Esophagus squamous epithelium (tissue), 5 donors: ENCODE results near the gene KAT6B. TPM values are rescaled to one million over a fixed set of nuclear protein-coding genes. Genes with fewer than 3 reads are reported as not detected.

Experiments
- DNase-seq: peaks from one replicate; lab custom pipeline; 2025; lab: John Stamatoyannopoulos, UW
- H3K27ac ChIP-seq, 4 donors: fragments of 200-600 bp; sonication (generic); one replicate each; pipeline ENCODE4 v1.5.1; 2016 to 2019; ENCODE audit warnings: mild to moderate bottlenecking in 1 of 4
- H3K27me3 ChIP-seq, 4 donors: fragments of 200-600 bp; sonication (generic); 1 replicate in 3 of 4; 2 replicates in 1 of 4; pipeline versions ENCODE4 v1.5.1 to v1.6.0; 2017 to 2021; ENCODE audit warnings: antibody characterized with exemption in 1 of 4
- H3K36me3 ChIP-seq, 3 donors: fragments of 200-600 bp; sonication (generic); one replicate each; pipeline ENCODE4 v1.5.1; 2016 to 2019
- H3K4me1 ChIP-seq, 3 donors: fragments of 200-600 bp; sonication (generic); one replicate each; pipeline ENCODE4 v1.5.1; 2017 to 2019
- H3K4me3 ChIP-seq, 4 donors: fragments of 200-600 bp; sonication (generic); 1 replicate in 3 of 4; 2 replicates in 1 of 4; pipeline ENCODE4 v1.5.1; 2016 to 2019; ENCODE audit warnings: mild to moderate bottlenecking in 2 of 4, moderate library complexity in 1 of 4
- H3K9me3 ChIP-seq, 3 donors: fragments of 200-600 bp; sonication (generic); one replicate each; pipeline ENCODE4 v1.5.1; 2016 to 2019
- POLR2A ChIP-seq, 4 donors: fragments of 450-650 bp; IDR thresholded peaks; one replicate each; pipeline ENCODE4 v1.6.1; 2017; ENCODE audit warnings: antibody characterized with exemption in 4 of 4, mild to moderate bottlenecking in 4 of 4, moderate library complexity in 3 of 4
- WGBS, 2 donors: methylation state at CpG; one replicate each; pipeline ENCODE4 v1.1.5; 2018; 5-methylcytosine and 5-hydroxymethylcytosine counted together
- intact Hi-C: fragments of 100-400 bp; cut with DNase I; formaldehyde crosslinking; loops from one replicate; pipeline ENCODE4 v1.15.0; 2022
- total RNA-seq, 4 donors: library from RNA; depleted of rRNA; stranded (reverse); fragments of >200 nt; gene quantifications; one replicate each; pipeline ENCODE4 v1.1.0, GENCODE V29; 2016
- TF ChIP-seq, protein P1 (sequence below), 6 experiments: fragments of 450-650 bp in 4 of 6; fragments of 200-600 bp in 2 of 6; sonication (generic) in 2 of 6; IDR thresholded peaks; one replicate each; pipeline ENCODE4 v1.5.1; 2016 to 2019; ENCODE audit warnings: antibody characterized with exemption in 6 of 6, mild to moderate bottlenecking in 4 of 6, moderate library complexity in 4 of 6
- donor health status: DM: yes; HTN: yes; CAD: no.

Gene KAT6B
- total RNA-seq, 4 donors from 2014 or later = 13.1 to 48.8 (median 22.4) TPM

- H3K36me3 ChIP-seq = no peaks in the 10 kb centered on the region
- intact Hi-C loops = no loop called here
- H3K4me1 ChIP-seq = peaks cover 0 to 40% (median 0%) of the 10 kb centered on the region in 3 donors
- WGBS, 2 donors = 86 to 88% methylated on average over 5 to 7 of the region's 7 CpGs
- no peaks in the 10 kb centered on the region for H3K9me3 ChIP-seq
- no peak overlapping the region for H3K4me3 ChIP-seq
- H3K27ac ChIP-seq = no peak overlapping the region
- no peak for DNase-seq
- TF ChIP-seq, protein P1, sequence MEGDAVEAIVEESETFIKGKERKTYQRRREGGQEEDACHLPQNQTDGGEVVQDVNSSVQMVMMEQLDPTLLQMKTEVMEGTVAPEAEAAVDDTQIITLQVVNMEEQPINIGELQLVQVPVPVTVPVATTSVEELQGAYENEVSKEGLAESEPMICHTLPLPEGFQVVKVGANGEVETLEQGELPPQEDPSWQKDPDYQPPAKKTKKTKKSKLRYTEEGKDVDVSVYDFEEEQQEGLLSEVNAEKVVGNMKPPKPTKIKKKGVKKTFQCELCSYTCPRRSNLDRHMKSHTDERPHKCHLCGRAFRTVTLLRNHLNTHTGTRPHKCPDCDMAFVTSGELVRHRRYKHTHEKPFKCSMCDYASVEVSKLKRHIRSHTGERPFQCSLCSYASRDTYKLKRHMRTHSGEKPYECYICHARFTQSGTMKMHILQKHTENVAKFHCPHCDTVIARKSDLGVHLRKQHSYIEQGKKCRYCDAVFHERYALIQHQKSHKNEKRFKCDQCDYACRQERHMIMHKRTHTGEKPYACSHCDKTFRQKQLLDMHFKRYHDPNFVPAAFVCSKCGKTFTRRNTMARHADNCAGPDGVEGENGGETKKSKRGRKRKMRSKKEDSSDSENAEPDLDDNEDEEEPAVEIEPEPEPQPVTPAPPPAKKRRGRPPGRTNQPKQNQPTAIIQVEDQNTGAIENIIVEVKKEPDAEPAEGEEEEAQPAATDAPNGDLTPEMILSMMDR (IDR thresholded peaks at IDR 0.05) = no peak
- TF ChIP-seq POLR2A (IDR thresholded peaks at IDR 0.05) = no peak
- H3K27me3 ChIP-seq = no peaks in the 10 kb centered on the region
Measured at GRCh38 chr10:74881253-74881884, 55.0 kb downstream of the KAT6B start.

- WGBS, 2 donors = 25 to 28% methylated on average over 1 of the region's 1 CpG
- Histone ChIP-seq H3K36me3 (no peaks in the 10 kb centered on the region), H3K4me3 (no peak overlapping the region), H3K4me1 (peaks cover 0 to 29% (median 0%) of the 10 kb centered on the region in 3 donors), H3K27ac (no peak overlapping the region), H3K27me3 (no peaks in the 10 kb centered on the region), H3K9me3 (no peaks in the 10 kb centered on the region)
- no peak for DNase-seq
- intact Hi-C loops = no loop called here
- TF ChIP-seq, protein P1 (IDR thresholded peaks at IDR 0.05) = no peak
- no peak for TF ChIP-seq POLR2A (IDR thresholded peaks at IDR 0.05)
Measured at GRCh38 chr10:74882427-74882826, 56.0 kb downstream of the KAT6B start.

GRCh38 chr10:74882831-74883230 lies 56.4 kb downstream of the KAT6B start:
- intact Hi-C loops = no loop called here
- TF ChIP-seq, protein P1 (IDR thresholded peaks at IDR 0.05) = no peak
- TF ChIP-seq POLR2A (IDR thresholded peaks at IDR 0.05) = no peak
- H3K4me3 ChIP-seq = no peak overlapping the region
- H3K27ac ChIP-seq = no peak overlapping the region
- H3K4me1 ChIP-seq = peaks cover 0 to 29% (median 0%) of the 10 kb centered on the region in 3 donors
- WGBS, 2 donors = 51 to 56% methylated on average over 3 of the region's 3 CpGs
- no peak for DNase-seq
- H3K36me3 ChIP-seq = no peaks in the 10 kb centered on the region
- no peaks in the 10 kb centered on the region for H3K27me3 ChIP-seq
- no peaks in the 10 kb centered on the region for H3K9me3 ChIP-seq

DNA sequence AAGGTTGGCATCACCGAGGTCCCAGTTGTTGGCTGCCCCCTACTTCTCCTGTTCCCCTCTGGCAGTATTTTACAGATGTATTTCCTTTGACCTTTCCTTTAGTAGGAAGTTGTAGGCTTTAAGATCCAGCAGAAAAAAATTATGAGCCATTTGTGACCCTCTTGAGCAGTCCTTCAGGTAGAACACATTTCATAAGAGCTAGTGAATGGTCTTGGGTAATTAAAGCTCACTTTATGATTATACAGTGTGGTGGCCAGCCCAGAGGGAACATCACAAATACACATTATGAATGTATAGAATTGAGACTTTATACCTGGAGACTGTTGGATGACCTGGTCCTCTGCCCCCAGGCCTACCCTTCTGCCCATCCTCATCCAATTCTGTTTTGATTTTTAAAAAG lies 57.0 kb downstream of the KAT6B start:
- WGBS, 2 donors = 83 to 87% methylated on average over 1 of the region's 1 CpG
- TF ChIP-seq, protein P1 (IDR thresholded peaks at IDR 0.05) = no peak
- no peak for TF ChIP-seq POLR2A (IDR thresholded peaks at IDR 0.05)

GRCh38 chr10:74887614-74888284 lies 61.3 kb downstream of the KAT6B start:
- no peak overlapping the region for H3K4me3 ChIP-seq
- intact Hi-C loops = no loop called here
- DNase-seq = no peak
- peaks cover 0 to 26% (median 0%) of the 10 kb centered on the region in 3 donors for H3K4me1 ChIP-seq
- 92 to 94% methylated on average over 2 of the region's 2 CpGs for WGBS, 2 donors
- no peaks in the 10 kb centered on the region for H3K27me3 ChIP-seq
- no peak overlapping the region for H3K27ac ChIP-seq
- H3K9me3 ChIP-seq = no peaks in the 10 kb centered on the region
- no peaks in the 10 kb centered on the region for H3K36me3 ChIP-seq
- TF ChIP-seq, protein P1 (IDR thresholded peaks at IDR 0.05) = no peak

More for the DNA sequence above, 57.0 kb downstream of the KAT6B start:
- no peaks in the 10 kb centered on the region for H3K27me3 ChIP-seq
- no peak overlapping the region for H3K4me3 ChIP-seq
- H3K27ac ChIP-seq = peak overlapping the region in 1 of 4 donors; percentile 7
- no peaks in the 10 kb centered on the region for H3K9me3 ChIP-seq
- DNase-seq = no peak
- H3K4me1 ChIP-seq = peaks cover 0 to 29% (median 0%) of the 10 kb centered on the region in 3 donors
- H3K36me3 ChIP-seq = no peaks in the 10 kb centered on the region
- intact Hi-C loops = no loop called here
